GM10248 (cell line): Measurements from ENCODE around the gene KLHL30.

Experiments used
- CTCF ChIA-PET: fragments of 300-600 bp; sonication (Branson Sonifier 250); formaldehyde crosslinking; extraction: SDS; loops from one replicate; lab custom pipeline; 2021; ENCODE audit warnings: antibody characterized with exemption; lab: Yijun Ruan, JAX
- POLR2A ChIA-PET: fragments of 350-650 bp; sonication (Branson Sonifier 250); formaldehyde crosslinking; extraction: SDS; loops from one replicate; lab custom pipeline; 2020; ENCODE audit warnings: antibody characterized with exemption; lab: Yijun Ruan, JAX
- DNase-seq: peaks from one replicate; pipeline ENCODE4 v3.0.0; 2012; ENCODE audit errors: extremely low spot score
- TF ChIP-seq, protein P1 (sequence below): IDR thresholded peaks from 2 replicates; pipeline ENCODE4 v1.5.1; 2012; ENCODE audit warnings: mild to moderate bottlenecking, low read depth; ENCODE audit errors: extremely low read depth, missing control alignments, control extremely low read depth

The KLHL30 gene

DNA sequence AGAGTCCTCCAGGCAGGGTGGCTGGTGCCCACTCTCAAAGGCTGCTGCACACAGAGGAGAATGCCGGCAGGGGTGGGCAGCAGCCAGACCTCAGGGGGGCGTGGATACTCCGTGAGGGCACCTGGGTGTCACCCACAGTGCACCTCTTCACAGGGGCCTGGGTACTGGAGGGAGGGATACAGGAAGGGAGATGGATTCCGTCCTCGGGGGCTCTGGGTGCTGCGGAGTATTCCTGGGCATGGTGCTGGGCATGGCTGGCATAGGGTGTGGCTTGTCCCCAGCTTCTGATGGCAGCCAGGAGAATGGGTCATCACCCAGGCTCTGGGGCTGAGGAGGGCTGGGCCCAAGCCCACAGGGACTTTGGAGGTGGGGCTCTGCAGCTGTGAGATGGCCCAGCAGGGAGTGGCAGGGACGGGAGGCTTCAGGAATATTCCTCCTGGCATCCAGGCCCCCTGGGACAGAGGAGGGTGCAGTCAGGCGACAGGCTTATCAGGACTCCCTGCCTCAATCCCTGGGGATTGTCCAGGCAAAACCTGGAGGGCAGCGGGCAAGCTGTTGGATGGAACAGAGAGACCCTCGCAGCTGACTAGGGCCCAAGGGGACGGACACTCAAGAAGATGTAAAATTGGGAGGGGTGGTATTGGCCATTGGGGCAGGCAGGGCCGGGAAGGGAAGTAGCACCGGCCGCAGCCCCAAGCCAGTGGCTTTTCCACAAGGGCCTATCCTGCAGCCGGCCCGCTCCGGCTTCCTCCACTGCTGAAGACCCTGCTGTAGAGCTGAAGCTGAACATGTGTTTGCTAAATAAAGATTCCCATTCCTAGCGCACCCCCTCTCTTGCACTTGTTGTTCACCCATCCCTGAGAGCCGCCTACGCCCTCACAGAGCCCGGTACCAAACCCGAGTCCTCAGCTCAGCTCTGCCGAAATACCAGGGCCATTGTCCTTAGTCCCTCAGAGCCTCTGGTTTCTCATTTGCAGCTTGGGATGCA is 5.7 kb upstream of the KLHL30 start:
- ChIA-PET POLR2A (no interaction called here), CTCF (interaction anchor here (1.0 to 1.5 kb wide), 2 partner anchors 9 to 130 kb away, joined by 3 to 6 read pairs; no protein-coding TSS in a partner anchor)
- TF ChIP-seq, protein P1, sequence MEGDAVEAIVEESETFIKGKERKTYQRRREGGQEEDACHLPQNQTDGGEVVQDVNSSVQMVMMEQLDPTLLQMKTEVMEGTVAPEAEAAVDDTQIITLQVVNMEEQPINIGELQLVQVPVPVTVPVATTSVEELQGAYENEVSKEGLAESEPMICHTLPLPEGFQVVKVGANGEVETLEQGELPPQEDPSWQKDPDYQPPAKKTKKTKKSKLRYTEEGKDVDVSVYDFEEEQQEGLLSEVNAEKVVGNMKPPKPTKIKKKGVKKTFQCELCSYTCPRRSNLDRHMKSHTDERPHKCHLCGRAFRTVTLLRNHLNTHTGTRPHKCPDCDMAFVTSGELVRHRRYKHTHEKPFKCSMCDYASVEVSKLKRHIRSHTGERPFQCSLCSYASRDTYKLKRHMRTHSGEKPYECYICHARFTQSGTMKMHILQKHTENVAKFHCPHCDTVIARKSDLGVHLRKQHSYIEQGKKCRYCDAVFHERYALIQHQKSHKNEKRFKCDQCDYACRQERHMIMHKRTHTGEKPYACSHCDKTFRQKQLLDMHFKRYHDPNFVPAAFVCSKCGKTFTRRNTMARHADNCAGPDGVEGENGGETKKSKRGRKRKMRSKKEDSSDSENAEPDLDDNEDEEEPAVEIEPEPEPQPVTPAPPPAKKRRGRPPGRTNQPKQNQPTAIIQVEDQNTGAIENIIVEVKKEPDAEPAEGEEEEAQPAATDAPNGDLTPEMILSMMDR, result no peak
- no peak for DNase-seq

DNA sequence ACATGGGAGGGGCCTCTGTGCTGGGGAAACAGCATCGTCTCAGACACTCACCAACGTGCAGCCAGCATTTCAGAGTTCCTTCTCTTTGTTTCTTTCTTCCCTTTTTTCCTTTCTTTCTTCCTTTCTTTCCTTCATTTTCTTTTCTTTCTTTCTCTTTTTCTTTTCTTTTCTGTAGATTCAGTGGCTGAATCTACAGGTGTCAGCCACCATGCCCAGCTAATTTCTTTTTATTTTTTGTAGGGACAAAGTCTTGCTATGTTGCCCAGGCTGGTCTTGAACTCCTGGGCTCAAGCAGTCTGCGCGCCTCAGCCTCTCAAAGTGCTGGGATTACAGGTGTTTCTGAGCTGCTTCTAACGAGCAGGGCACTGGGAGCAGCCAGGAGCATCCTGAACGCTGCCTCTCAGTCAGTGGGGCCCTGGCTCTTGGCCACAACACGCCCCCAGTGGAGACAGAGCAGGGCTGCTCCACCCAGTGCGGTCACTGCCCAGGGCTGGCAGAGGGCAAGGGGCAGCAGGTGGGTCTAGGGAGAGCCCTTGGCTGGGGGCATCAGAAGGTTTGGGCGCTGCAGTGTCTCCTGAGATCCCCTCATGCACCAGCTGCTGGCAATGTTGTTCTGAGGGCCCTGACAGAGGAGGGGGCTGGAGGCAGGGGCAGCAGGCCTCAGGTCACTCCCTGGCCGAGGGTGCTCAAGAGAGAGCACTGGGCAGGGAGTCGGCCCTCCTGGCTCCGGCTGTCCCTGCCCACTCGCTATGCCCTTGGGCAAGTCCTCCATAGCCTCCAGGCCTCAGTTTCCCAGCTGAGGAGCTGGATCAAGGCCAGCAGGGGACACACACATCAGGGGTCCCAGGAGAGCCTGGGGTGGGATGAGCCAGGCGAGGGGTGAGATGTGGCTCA is 4.7 kb upstream of the KLHL30 start:
- ChIA-PET CTCF (interaction anchor here (1.0 to 1.5 kb wide), 2 partner anchors 8 to 129 kb away, joined by 3 to 6 read pairs; no protein-coding TSS in a partner anchor), POLR2A (no interaction called here)
- TF ChIP-seq, protein P1, result no peak
- DNase-seq, result no peak

DNA sequence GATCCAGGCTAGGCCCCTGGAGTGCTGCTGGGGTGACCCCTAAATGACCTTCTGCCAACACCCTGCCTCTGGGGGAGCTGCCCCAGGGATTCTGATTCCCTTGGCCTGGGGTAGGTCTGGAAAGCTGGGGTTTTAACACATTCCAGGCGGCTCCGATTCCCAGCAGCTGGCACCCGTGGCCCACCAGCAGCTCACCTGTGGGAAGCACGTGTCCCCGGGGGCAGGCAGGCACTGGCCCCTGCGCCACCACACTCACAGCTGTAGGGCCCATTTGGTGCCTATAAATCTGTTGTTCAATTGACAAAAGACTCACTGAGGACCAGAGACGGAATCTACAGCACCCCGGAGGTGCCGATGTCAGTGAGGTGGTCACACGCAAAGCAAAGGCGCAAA is 4.1 kb upstream of the KLHL30 start:
- CTCF ChIA-PET, result interaction anchor here (0.9 to 1.3 kb wide), 3 partner anchors 130 to 575 kb away, joined by 3 read pairs; no protein-coding TSS in a partner anchor
- TF ChIP-seq, protein P1, result no peak
- POLR2A ChIA-PET, result no interaction called here
- no peak for DNase-seq

DNA sequence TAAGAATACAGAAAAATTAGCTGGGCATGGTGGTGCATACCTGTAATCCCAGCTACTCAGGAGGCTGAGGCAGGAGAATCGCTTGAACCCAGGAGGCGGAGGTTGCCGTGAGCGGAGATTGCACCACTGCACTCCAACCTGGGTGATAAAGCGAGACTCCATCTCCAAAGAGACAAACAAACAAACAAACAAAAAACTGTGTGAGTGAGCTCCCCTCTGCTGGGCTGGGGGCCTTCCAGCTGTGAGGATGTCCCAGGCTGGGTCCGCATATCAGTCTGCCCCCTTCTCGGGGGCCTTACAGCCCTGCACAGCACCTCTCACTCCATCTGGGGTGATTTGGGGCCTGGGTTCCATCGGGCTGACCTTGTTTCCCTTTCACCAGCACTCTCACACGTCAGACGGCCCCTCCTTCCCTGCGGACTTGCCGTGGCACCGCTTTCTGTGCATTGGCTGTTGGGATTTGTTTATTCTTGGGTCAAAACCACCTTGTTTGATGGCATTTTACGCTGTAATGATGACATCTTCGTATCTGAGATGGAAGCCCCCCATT is 2.8 kb upstream of the KLHL30 start:
- TF ChIP-seq, protein P1, result no peak
- CTCF ChIA-PET, result interaction anchor here (1.2 to 1.3 kb wide), 2 partner anchors 129 to 277 kb away, joined by 3 read pairs; no protein-coding TSS in a partner anchor
- POLR2A ChIA-PET, result no interaction called here
- DNase-seq, result no peak

DNA sequence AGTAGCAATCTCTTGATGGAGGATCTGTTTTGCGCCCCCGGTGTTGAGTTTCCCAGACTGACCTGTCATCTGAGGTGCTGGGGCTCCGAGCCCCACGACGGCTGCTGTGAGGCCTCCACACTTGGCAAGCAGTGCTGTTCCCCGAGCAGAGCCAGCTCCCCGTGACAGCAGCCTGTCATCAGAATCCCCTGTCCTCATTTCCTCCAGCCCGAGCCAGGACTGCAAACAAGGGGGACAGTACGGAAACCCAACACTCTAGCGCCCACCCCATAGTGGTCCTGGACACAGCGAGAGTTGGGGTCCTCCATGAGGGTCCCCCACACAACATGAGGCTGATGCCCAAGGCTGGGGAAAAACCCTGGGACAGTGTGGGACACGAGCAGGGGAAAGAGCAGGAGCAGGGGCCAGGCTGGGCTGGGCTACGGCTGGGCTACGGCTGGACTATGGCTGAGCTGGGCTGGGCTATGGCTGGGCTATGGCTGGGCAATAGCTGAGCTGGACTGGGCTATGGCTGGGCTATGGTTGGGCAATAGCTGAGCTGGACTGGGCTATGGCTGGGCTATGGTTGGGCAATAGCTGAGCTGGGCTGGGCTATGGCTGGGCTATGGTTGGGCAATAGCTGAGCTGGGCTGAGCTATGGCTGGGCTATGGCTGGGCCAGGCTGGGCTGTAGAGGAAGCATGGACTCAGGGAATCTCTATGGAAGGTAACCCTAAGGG is 1.5 kb upstream of the KLHL30 start:
- DNase-seq, result no peak
- TF ChIP-seq, protein P1, result no peak
- ChIA-PET CTCF (interaction anchor here (1.3 kb wide), 1 partner anchor 16 kb away, joined by 4 read pairs; no protein-coding TSS in a partner anchor), POLR2A (no interaction called here)
